ENCODE measurements around the gene DIP2B. TPM values are rescaled to one million over a fixed set of nuclear protein-coding genes. Genes with fewer than 3 reads are reported as not detected.

DIP2B gene
- total RNA-seq, 1 donor from 2014 or later: 37.1 TPM

- H3K27ac ChIP-seq: no peak overlapping the region
- H3K36me3 Mint-ChIP-seq: no peaks in the 10 kb centered on the region
- TF ChIP-seq EZH2phosphoT487 (IDR thresholded peaks at IDR 0.05) (no peak), EZH2 (IDR thresholded peaks at IDR 0.05) (no peak)
- TF ChIP-seq, protein P1, sequence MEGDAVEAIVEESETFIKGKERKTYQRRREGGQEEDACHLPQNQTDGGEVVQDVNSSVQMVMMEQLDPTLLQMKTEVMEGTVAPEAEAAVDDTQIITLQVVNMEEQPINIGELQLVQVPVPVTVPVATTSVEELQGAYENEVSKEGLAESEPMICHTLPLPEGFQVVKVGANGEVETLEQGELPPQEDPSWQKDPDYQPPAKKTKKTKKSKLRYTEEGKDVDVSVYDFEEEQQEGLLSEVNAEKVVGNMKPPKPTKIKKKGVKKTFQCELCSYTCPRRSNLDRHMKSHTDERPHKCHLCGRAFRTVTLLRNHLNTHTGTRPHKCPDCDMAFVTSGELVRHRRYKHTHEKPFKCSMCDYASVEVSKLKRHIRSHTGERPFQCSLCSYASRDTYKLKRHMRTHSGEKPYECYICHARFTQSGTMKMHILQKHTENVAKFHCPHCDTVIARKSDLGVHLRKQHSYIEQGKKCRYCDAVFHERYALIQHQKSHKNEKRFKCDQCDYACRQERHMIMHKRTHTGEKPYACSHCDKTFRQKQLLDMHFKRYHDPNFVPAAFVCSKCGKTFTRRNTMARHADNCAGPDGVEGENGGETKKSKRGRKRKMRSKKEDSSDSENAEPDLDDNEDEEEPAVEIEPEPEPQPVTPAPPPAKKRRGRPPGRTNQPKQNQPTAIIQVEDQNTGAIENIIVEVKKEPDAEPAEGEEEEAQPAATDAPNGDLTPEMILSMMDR (IDR thresholded peaks at IDR 0.05): no peak
- no peaks in the 10 kb centered on the region for H3F3A ChIP-seq (ENCODE audit: low read depth)
- no peaks in the 10 kb centered on the region for H3K9me3 Mint-ChIP-seq
- H3K4me3 Mint-ChIP-seq: no peak overlapping the region
- no peaks in the 10 kb centered on the region for H3K9me3 ChIP-seq (ENCODE audit: low read depth)
- H4K20me1 ChIP-seq (ENCODE audit: low read depth): peaks cover 11% of the 10 kb centered on the region
- H3K36me3 ChIP-seq: no peaks in the 10 kb centered on the region
- no peak overlapping the region for H3K4me3 ChIP-seq
- H3K4me1 ChIP-seq: peaks cover 7% of the 10 kb centered on the region
- H3K79me2 ChIP-seq (ENCODE audit: low read depth): no peaks in the 10 kb centered on the region
- peaks cover 17% of the 10 kb centered on the region for H3K4me1 Mint-ChIP-seq
- no peak overlapping the region for H2AFZ ChIP-seq (replicated peaks)
- no peak overlapping the region for H3K27ac Mint-ChIP-seq
- no peaks in the 10 kb centered on the region for H3K27me3 Mint-ChIP-seq (ENCODE audit: insufficient read depth, low read depth)
- H3K9ac ChIP-seq: no peak overlapping the region
- H3K27me3 ChIP-seq: no peaks in the 10 kb centered on the region
- DNase-seq (ENCODE audit: low spot score): no peak
- no peak overlapping the region for H3K4me2 ChIP-seq
These were observed 161.2 kb downstream of the DIP2B start for GRCh38 chr12:50666023-50666422.

GRCh38 chr12:50672158-50672557 lies 167.4 kb downstream of the DIP2B start:
- H3K4me1 Mint-ChIP-seq: no peaks in the 10 kb centered on the region
- H3K27ac ChIP-seq: no peak overlapping the region
- no peak overlapping the region for H3K4me2 ChIP-seq
- H2AFZ ChIP-seq (replicated peaks): no peak overlapping the region
- TF ChIP-seq, protein P1 (IDR thresholded peaks at IDR 0.05): no peak
- TF ChIP-seq EZH2phosphoT487 (IDR thresholded peaks at IDR 0.05) (no peak), EZH2 (IDR thresholded peaks at IDR 0.05) (no peak)
- H3K4me3 ChIP-seq: no peak overlapping the region
- no peaks in the 10 kb centered on the region for H3K4me1 ChIP-seq
- H3K79me2 ChIP-seq (ENCODE audit: low read depth): no peaks in the 10 kb centered on the region
- no peaks in the 10 kb centered on the region for H3F3A ChIP-seq (ENCODE audit: low read depth)
- H3K4me3 Mint-ChIP-seq: no peak overlapping the region
- H3K36me3 ChIP-seq: peaks cover 7% of the 10 kb centered on the region
- H4K20me1 ChIP-seq (ENCODE audit: low read depth): peaks cover 7% of the 10 kb centered on the region
- peaks cover 12% of the 10 kb centered on the region for H3K36me3 Mint-ChIP-seq
- no peak overlapping the region for H3K9ac ChIP-seq
- no peaks in the 10 kb centered on the region for H3K9me3 Mint-ChIP-seq
- H3K9me3 ChIP-seq (ENCODE audit: low read depth): no peaks in the 10 kb centered on the region
- no peak for DNase-seq (ENCODE audit: low spot score)
- no peaks in the 10 kb centered on the region for H3K27me3 Mint-ChIP-seq (ENCODE audit: insufficient read depth, low read depth)
- no peak overlapping the region for H3K27ac Mint-ChIP-seq
- no peaks in the 10 kb centered on the region for H3K27me3 ChIP-seq

- TF ChIP-seq EZH2 (IDR thresholded peaks at IDR 0.05) (no peak), EZH2phosphoT487 (IDR thresholded peaks at IDR 0.05) (no peak)
- TF ChIP-seq, protein P1 (IDR thresholded peaks at IDR 0.05): no peak
- Mint-ChIP-seq H3K27me3 (ENCODE audit: insufficient read depth, low read depth) (no peaks in the 10 kb centered on the region), H3K36me3 (peaks cover 21% of the 10 kb centered on the region), H3K4me3 (no peak overlapping the region), H3K9me3 (no peaks in the 10 kb centered on the region), H3K27ac (no peak overlapping the region), H3K4me1 (no peaks in the 10 kb centered on the region)
- no peak for DNase-seq (ENCODE audit: low spot score)
- no peaks in the 10 kb centered on the region for H3K27me3 ChIP-seq
- H3K79me2 ChIP-seq (ENCODE audit: low read depth): no peaks in the 10 kb centered on the region
- no peaks in the 10 kb centered on the region for H3K9me3 ChIP-seq (ENCODE audit: low read depth)
- H3F3A ChIP-seq (ENCODE audit: low read depth): no peaks in the 10 kb centered on the region
- H3K9ac ChIP-seq: no peak overlapping the region
- no peak overlapping the region for H3K4me3 ChIP-seq
- no peak overlapping the region for H2AFZ ChIP-seq (replicated peaks)
- no peaks in the 10 kb centered on the region for H3K4me1 ChIP-seq
- no peak overlapping the region for H3K4me2 ChIP-seq
- peaks cover 16% of the 10 kb centered on the region for H3K36me3 ChIP-seq
- H4K20me1 ChIP-seq (ENCODE audit: low read depth): no peaks in the 10 kb centered on the region
- H3K27ac ChIP-seq: no peak overlapping the region
These were observed 172.0 kb downstream of the DIP2B start for GRCh38 chr12:50676756-50677155.

Measured in neural progenitor cell (in vitro differentiated cells).